Erythroblast (primary cell): Measurements from ENCODE around the gene IL25.

Experiments
- DNase-seq, 2 experiments: peaks; one replicate each; lab custom pipeline; 2025; lab: John Stamatoyannopoulos, UW
- GATA1 ChIP-seq: IDR thresholded peaks from 2 replicates; pipeline ENCODE4 v1.6.1; 2011; ENCODE audit warnings: low read depth, mild to moderate bottlenecking, control low read depth, low read length, moderate library complexity
- POLR2A ChIP-seq: IDR thresholded peaks from 2 replicates; pipeline ENCODE4 v1.6.1; 2011; ENCODE audit warnings: mild to moderate bottlenecking, low read length

IL25 gene

GRCh38 chr14:23375527-23376251 is 3.1 kb downstream of the IL25 start:
- no peak for DNase-seq
- TF ChIP-seq POLR2A (no peak), GATA1 (no peak)

GRCh38 chr14:23376482-23377197 is 4.0 kb downstream of the IL25 start, which contains the start of gene CMTM5:
CMTM5 (plus strand) TSS chr14:23377046; CDS start chr14:23377252, 206 bp downstream.
- no peak for DNase-seq

DNA sequence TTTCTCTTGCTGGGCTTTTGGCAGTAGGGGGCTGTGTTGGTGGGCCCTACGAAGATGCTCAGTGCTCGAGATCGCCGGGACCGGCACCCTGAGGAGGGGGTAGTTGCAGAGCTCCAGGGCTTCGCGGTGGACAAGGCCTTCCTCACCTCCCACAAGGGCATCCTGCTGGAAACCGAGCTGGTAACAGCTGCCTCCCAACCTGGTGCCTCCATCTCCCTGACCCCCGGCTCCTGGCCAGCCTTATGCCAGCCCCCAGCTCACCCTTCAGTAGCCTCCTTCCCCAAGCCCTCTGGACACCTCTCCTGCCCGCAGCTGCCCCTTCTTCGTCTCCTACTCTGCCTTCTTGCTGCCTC is 4.6 kb downstream of the IL25 start:
- TF ChIP-seq GATA1 = no peak
- no peak for TF ChIP-seq POLR2A
- no peak for DNase-seq

More at GRCh38 chr14:23376482-23377197, 4.0 kb downstream of the IL25 start, which contains the start of gene CMTM5:
- TF ChIP-seq POLR2A = no peak
- no peak for TF ChIP-seq GATA1

DNA sequence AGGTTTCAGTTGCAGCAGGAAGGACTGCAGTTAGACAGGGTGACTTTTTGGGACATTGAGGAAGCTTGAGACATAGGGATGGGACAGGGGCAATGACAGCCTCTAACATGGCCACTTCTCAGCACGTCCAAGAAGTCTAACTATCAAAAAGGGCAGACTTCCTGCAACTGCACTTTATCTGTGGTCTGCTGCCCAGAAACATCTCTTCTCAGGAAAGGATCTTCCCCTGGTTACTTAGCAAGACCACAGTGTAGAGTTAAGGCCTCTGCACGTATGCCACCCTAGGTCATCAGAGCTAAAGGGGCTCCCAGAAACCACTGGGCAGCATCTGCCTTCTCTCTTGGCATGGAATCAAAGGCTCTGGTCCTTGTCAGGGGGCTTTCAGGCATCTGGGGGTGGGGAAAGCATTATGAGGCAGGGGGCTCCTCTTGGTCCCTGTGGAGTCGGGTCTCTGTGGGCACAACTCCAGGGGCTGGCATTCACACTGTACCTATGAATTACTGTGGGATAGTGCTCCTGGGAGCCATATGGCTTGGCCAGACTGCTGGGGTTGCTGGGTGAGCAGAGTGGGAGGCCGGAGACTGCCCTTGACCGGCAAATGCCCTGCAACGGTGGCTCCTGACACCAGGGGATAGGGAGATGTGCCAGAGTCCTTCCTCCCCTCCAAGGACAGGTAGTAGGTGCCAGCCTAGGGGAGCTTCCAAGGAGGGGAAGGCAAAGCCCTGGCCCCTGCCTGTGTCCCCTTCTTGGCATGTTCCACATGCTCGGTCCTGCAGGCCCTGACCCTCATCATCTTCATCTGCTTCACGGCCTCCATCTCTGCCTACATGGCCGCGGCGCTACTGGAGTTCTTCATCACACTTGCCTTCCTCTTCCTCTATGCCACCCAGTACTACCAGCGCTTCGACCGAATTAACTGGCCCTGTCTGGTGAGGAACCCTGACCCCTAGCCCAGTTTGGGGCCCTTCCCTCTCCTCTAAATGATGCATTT is 5.3 kb downstream of the IL25 start:
- no peak for TF ChIP-seq GATA1
- no peak for TF ChIP-seq POLR2A
- DNase-seq = no peak

DNA sequence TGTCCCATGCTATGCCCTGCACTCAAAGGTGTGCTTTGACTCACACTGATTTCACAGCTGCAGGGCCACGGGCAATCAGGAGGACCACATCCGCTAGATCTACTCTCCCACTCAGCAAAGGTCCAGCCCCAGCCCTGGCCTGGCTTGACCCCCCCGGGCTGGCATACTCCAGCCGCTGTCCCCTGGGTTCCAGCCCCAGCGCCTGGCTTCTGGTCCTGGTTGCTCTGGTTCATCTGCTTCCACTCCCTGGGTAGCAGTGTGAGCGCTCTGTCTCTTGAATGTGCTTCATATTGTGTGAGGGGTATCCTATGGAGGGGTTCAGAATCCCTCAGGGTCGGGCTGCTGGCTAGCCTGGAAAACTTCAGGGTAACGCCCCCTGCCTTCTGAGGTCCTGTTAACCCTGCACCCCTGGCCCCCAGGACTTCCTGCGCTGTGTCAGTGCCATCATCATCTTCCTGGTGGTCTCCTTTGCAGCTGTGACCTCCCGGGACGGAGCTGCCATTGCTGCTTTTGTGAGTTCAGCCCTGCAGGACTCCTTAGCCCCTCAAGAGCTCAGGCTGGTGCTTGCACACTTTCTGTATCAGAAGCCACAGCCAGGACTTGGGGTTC is 6.1 kb downstream of the IL25 start:
- DNase-seq = no peak
- TF ChIP-seq GATA1 (no peak), POLR2A (no peak)

DNA sequence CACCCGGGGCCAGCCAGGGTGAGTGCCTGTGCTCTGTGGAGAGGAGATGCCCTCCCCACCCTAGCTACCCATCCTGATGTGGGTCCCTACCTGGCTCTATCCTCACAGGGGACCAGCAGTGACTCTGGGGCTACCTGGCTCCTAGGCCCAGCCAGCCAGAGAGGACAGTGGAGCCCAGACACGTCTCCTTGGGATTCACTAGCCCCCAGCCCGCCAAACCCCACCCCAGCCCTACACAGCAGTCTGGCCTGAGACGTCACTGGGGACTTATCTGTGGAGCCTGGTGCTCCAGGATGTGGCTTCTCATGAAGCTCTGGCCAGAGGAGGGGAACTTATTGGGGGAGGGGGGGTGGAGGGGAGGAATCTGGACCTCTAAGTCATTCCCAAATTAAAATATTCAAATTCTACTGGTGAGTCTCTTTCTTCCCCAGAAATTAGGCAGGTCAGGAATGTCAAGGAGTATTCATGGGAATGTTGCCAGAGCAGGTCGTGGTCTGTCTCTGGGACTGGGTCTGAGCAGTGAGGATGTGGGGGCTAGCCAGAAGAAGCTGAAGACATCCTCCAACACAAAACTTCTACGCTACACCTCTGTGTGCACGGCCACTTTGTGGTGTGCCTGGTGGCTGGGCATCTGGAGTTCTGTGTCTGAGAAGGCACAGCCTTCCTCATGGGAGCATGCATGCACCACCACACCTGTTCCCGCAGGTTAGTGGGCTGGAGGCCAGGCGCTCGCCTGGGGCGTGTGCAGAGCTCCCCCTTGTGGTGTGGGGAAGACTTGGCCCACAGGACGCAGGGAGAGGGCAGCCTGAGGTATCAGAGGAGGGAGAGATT is 7.0 kb downstream of the IL25 start:
- TF ChIP-seq POLR2A = no peak
- TF ChIP-seq GATA1 = no peak
- peak; percentile 48 to 79 for DNase-seq

DNA sequence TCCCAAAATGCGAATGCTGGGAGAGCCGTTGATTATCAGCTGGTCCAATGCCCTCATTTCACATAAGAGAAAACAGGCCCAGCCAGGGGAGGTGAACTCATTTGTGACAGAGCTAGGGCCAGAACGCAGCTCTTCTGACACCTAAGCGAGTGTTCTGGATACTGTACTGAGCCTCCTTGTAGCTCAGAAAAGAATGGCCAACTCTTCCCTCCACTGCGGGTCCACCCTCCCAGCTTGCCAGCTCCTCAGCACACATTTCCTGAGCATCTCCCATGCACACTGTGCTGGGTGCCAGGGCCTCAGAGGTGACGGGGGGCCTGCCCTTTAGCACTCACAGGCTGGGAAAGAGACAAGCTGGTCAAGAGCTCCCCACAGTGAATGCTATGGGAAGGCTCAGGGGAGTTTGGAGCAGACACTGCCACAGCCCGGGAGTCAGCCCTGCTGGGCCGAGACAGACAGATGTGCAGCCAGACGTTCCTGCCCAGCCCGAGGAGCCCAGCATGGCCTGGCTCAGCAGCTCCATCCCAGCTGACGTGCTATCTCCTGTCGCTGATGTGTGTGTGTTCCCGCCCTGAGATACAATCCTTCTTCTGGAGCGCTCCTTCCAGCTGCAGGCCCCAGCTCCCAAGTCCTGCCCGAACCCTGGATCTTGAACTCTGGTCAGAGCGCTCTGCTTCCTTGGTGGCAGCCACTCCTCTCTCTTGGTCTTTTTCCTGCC is 7.7 kb downstream of the IL25 start:
- DNase-seq = no peak
- no peak for TF ChIP-seq POLR2A
- no peak for TF ChIP-seq GATA1

DNA sequence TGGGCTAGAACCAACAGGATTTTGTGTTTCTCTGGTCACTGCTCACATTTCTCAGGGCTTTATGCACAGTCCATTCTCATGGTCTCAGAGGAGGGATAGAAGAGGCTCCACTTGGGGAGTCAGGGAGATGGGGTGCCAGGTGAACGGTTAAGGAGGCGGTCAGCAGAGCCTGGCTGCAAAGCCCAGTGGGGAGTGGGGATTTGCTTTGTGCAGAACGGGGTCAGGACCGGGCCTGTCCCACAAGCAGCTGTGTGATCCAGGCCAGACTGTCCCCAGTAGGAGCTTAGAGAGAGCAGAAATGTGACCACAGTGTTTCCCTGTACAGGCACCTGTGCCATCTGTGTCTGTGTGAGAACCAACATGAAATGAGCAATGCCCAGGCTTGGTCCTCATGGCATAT is 8.4 kb downstream of the IL25 start:
- DNase-seq = no peak
- TF ChIP-seq GATA1 (no peak), POLR2A (no peak)

- DNase-seq = no peak
- TF ChIP-seq POLR2A = no peak
- no peak for TF ChIP-seq GATA1
These were observed 9.3 kb downstream of the IL25 start for GRCh38 chr14:23381871-23382270.

DNA sequence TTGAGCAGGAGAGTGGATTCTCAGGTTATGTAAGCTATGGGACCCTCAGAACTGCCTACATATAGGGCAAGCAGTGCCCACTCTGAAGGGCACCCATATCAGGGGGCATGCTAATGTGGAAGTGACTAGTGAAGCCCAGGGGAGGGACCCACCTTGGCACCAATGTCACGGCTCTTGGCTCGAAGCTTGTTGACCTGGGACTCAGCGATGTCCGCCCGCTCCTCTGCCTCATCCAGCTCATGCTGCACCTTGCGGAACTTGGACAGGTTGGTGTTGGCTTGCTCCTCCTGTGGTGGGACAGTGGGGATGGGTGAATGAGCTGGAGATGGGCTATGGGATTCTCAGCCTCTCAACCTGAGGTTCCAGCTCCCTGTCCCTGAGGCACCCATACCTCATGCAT is 9.7 kb downstream of the IL25 start:
- TF ChIP-seq GATA1 = no peak
- no peak for TF ChIP-seq POLR2A

GRCh38 chr14:23382731-23383440 is 10.3 kb downstream of the IL25 start:
- no peak for DNase-seq
- TF ChIP-seq POLR2A (no peak), GATA1 (no peak)

More for the DNA sequence above, 9.7 kb downstream of the IL25 start:
- DNase-seq = no peak
